ENCODE results near the gene BLVRA.

- TF ChIP-seq POLR2A (IDR thresholded peaks at IDR 0.05), result no peak
- TF ChIP-seq CTCF (IDR thresholded peaks at IDR 0.05), result no peak
Observed at GRCh38 chr7:43771573-43771972, 13.1 kb downstream of the BLVRA start.

All from lower leg skin (tissue), 3 donors.